GM23338 (cell line): ENCODE data around the gene KRTAP20-2. TPM values are rescaled to one million over a fixed set of nuclear protein-coding genes. Genes with fewer than 3 reads are reported as not detected.

Experiments used
- ATAC-seq: fragments of 200-7000 bp; cut with Tn5 transposase; 3 replicates; pipeline ENCODE4 v1.9.1; 2020
- DNase-seq: peaks from one replicate; pipeline ENCODE4 v3.0.0-alpha.2; 2015; ENCODE audit warnings: low spot score
- H2AFZ ChIP-seq: fragments of 200-600 bp; sonication (generic); 2 replicates; pipeline ENCODE4 v1.8.0; 2016; ENCODE audit warnings: antibody characterized with exemption, mild to moderate bottlenecking, moderate library complexity
- H3F3A ChIP-seq: fragments of 200-600 bp; sonication (generic); replicated peaks from 2 replicates; pipeline ENCODE4 v1.8.0; 2017; ENCODE audit warnings: antibody characterized with exemption, mixed run types, low read depth
- H3K27ac ChIP-seq: fragments of 200-600 bp; sonication (generic); 2 replicates; pipeline ENCODE4 v1.6.1; 2016; ENCODE audit warnings: low read depth
- H3K27me3 ChIP-seq: fragments of 200-600 bp; sonication (generic); 2 replicates; pipeline ENCODE4 v1.8.0; 2016; ENCODE audit warnings: mild to moderate bottlenecking, mixed run types, moderate library complexity; ENCODE audit not compliant: insufficient read depth
- H3K36me3 ChIP-seq: fragments of 200-600 bp; sonication (generic); 2 replicates; pipeline ENCODE4 v1.8.0; 2016; ENCODE audit warnings: mild to moderate bottlenecking; ENCODE audit not compliant: insufficient read depth
- H3K4me1 ChIP-seq: fragments of 200-600 bp; sonication (generic); 2 replicates; pipeline ENCODE4 v1.8.0; 2016; ENCODE audit warnings: mild to moderate bottlenecking, moderate library complexity; ENCODE audit not compliant: insufficient read depth
- H3K4me2 ChIP-seq: fragments of 200-600 bp; sonication (generic); 2 replicates; pipeline ENCODE4 v1.7.1; 2017; ENCODE audit warnings: mixed run types
- H3K4me3 ChIP-seq: fragments of 200-600 bp; sonication (generic); 2 replicates; pipeline ENCODE4 v1.6.1; 2016; ENCODE audit warnings: mixed run types
- H3K79me2 ChIP-seq: fragments of 200-600 bp; sonication (generic); replicated peaks from 2 replicates; pipeline ENCODE4 v1.8.0; 2017; ENCODE audit warnings: mild to moderate bottlenecking; ENCODE audit not compliant: insufficient read depth
- H3K9me2 ChIP-seq: fragments of 200-600 bp; sonication (generic); 2 replicates; pipeline ENCODE4 v1.8.0; 2017; ENCODE audit not compliant: insufficient read depth
- H4K20me1 ChIP-seq: fragments of 200-600 bp; sonication (generic); replicated peaks from 2 replicates; pipeline ENCODE4 v1.8.0; 2017; ENCODE audit warnings: mild to moderate bottlenecking; ENCODE audit not compliant: insufficient read depth
- H3K27ac Mint-ChIP-seq: 2 replicates; pipeline ENCODE4 v1.8.0; 2020; ENCODE audit warnings: inconsistent platforms, mild to moderate bottlenecking, moderate library complexity, mixed read lengths
- H3K27me3 Mint-ChIP-seq: 3 replicates; pipeline ENCODE4 v1.8.0; 2022; ENCODE audit warnings: low read depth, mild to moderate bottlenecking, moderate library complexity, mixed read lengths, inconsistent platforms; ENCODE audit not compliant: insufficient read depth, poor library complexity
- H3K36me3 Mint-ChIP-seq: 3 replicates; pipeline ENCODE4 v1.8.0; 2021; ENCODE audit warnings: low read depth, mild to moderate bottlenecking, inconsistent platforms, moderate library complexity, mixed read lengths
- H3K4me1 Mint-ChIP-seq: 3 replicates; pipeline ENCODE4 v1.8.0; 2020; ENCODE audit warnings: mild to moderate bottlenecking, inconsistent platforms, mixed read lengths
- H3K4me3 Mint-ChIP-seq: 3 replicates; pipeline ENCODE4 v1.8.0; 2021; ENCODE audit warnings: moderate library complexity, mild to moderate bottlenecking, inconsistent platforms, mixed read lengths
- H3K9me3 Mint-ChIP-seq: 3 replicates; pipeline ENCODE4 v1.8.0; 2020; ENCODE audit warnings: moderate library complexity, mild to moderate bottlenecking, inconsistent platforms, mixed read lengths
- CREB1 ChIP-seq: fragments of 250-450 bp; sonication (Bioruptor Pico); IDR thresholded peaks from 2 replicates; pipeline ENCODE4 v1.5.0; 2020; ENCODE audit warnings: low read depth, mild to moderate bottlenecking, moderate library complexity
- EZH2 ChIP-seq: fragments of 200-600 bp; sonication (generic); IDR thresholded peaks from one replicate; pipeline ENCODE4 v1.8.0; 2017; ENCODE audit warnings: antibody characterized with exemption, mild to moderate bottlenecking, low read depth; ENCODE audit not compliant: unreplicated experiment
- EZH2phosphoT487 ChIP-seq: fragments of 200-600 bp; sonication (generic); IDR thresholded peaks from one replicate; pipeline ENCODE4 v1.8.1; 2018; ENCODE audit warnings: antibody characterized with exemption; ENCODE audit not compliant: unreplicated experiment
- JUNB ChIP-seq: IDR thresholded peaks from one replicate; pipeline ENCODE4 v1.6.1; 2016; ENCODE audit warnings: antibody characterized with exemption; ENCODE audit not compliant: unreplicated experiment
- NANOG ChIP-seq: IDR thresholded peaks from 2 replicates; pipeline ENCODE4 v1.6.1; 2016; ENCODE audit warnings: antibody characterized with exemption, borderline replicate concordance
- POLR2AphosphoS5 ChIP-seq: IDR thresholded peaks from 2 replicates; pipeline ENCODE4 v1.6.1; 2016; ENCODE audit warnings: antibody characterized with exemption, low read depth
- ZNF331 ChIP-seq: fragments of 250-450 bp; sonication (Bioruptor Pico); IDR thresholded peaks from 2 replicates; pipeline ENCODE4 v1.5.0; 2020; ENCODE audit warnings: low read depth, mild to moderate bottlenecking, moderate library complexity
- polyA plus RNA-seq: library from polyadenylated mRNA; unstranded; fragments of >200 nt; fragmentation: Nextera tagmentation; extraction: Ambion mirVana; gene quantifications from 2 replicates; pipeline ENCODE4 v1.2.1, GENCODE V29; 2016
- total RNA-seq: library from RNA; depleted of rRNA; stranded (reverse); fragments of >200 nt; shearing (Covaris generic); gene quantifications from 2 replicates; pipeline ENCODE4 v1.2.3, GENCODE V29; 2014
- TF ChIP-seq, protein P1 (sequence below): fragments of 250-450 bp; sonication (Bioruptor Pico); IDR thresholded peaks from 2 replicates; pipeline ENCODE4 v1.5.0; 2020; ENCODE audit warnings: mild to moderate bottlenecking, moderate library complexity
- TF ChIP-seq, protein P2 (sequence below): IDR thresholded peaks from 2 replicates; pipeline ENCODE4 v1.6.1; 2016; ENCODE audit warnings: antibody characterized with exemption

Gene KRTAP20-2
- total and polyA plus RNA-seq, 2 experiments from 2014 or later, result not detected

DNA sequence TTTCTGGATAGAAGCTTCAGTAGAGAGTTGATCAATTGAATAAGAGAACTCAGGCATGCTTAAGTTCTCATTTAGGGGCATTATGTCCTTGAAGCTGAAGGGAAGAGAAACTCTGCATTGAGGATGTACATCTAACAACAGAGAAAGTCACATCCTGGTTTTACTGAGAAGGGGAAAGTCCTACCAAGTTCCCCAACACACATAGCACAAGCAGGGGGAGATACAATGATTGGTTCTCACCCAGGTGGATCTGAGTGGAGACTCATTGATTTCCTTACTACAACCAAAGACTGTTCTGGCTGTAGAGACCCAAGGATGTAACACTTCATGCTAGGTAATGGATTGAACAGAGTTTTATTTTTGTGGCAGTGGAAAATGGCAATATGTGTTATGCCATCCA is 19.8 kb upstream of the KRTAP20-2 start:
- H3K9me3 Mint-ChIP-seq, result peaks cover 7% of the 10 kb centered on the region; the same call in 2 of the 3 replicates
- H3K27me3 ChIP-seq, result no peaks in the 10 kb centered on the region
- no peaks in the 10 kb centered on the region for H3K4me1 Mint-ChIP-seq
- H3K27me3 Mint-ChIP-seq, result no peaks in the 10 kb centered on the region
- H3K27ac ChIP-seq, result no peak overlapping the region
- no peak for ATAC-seq
- H3K4me2 ChIP-seq, result no peak overlapping the region
- H3K36me3 Mint-ChIP-seq, result no peaks in the 10 kb centered on the region
- no peaks in the 10 kb centered on the region for H3K36me3 ChIP-seq
- H3K4me3 Mint-ChIP-seq, result no peak overlapping the region
- no peak for DNase-seq
- no peak overlapping the region for H3K4me3 ChIP-seq
- H3K4me1 ChIP-seq, result no peaks in the 10 kb centered on the region
- TF ChIP-seq EZH2, result no peak
- TF ChIP-seq, protein P1, sequence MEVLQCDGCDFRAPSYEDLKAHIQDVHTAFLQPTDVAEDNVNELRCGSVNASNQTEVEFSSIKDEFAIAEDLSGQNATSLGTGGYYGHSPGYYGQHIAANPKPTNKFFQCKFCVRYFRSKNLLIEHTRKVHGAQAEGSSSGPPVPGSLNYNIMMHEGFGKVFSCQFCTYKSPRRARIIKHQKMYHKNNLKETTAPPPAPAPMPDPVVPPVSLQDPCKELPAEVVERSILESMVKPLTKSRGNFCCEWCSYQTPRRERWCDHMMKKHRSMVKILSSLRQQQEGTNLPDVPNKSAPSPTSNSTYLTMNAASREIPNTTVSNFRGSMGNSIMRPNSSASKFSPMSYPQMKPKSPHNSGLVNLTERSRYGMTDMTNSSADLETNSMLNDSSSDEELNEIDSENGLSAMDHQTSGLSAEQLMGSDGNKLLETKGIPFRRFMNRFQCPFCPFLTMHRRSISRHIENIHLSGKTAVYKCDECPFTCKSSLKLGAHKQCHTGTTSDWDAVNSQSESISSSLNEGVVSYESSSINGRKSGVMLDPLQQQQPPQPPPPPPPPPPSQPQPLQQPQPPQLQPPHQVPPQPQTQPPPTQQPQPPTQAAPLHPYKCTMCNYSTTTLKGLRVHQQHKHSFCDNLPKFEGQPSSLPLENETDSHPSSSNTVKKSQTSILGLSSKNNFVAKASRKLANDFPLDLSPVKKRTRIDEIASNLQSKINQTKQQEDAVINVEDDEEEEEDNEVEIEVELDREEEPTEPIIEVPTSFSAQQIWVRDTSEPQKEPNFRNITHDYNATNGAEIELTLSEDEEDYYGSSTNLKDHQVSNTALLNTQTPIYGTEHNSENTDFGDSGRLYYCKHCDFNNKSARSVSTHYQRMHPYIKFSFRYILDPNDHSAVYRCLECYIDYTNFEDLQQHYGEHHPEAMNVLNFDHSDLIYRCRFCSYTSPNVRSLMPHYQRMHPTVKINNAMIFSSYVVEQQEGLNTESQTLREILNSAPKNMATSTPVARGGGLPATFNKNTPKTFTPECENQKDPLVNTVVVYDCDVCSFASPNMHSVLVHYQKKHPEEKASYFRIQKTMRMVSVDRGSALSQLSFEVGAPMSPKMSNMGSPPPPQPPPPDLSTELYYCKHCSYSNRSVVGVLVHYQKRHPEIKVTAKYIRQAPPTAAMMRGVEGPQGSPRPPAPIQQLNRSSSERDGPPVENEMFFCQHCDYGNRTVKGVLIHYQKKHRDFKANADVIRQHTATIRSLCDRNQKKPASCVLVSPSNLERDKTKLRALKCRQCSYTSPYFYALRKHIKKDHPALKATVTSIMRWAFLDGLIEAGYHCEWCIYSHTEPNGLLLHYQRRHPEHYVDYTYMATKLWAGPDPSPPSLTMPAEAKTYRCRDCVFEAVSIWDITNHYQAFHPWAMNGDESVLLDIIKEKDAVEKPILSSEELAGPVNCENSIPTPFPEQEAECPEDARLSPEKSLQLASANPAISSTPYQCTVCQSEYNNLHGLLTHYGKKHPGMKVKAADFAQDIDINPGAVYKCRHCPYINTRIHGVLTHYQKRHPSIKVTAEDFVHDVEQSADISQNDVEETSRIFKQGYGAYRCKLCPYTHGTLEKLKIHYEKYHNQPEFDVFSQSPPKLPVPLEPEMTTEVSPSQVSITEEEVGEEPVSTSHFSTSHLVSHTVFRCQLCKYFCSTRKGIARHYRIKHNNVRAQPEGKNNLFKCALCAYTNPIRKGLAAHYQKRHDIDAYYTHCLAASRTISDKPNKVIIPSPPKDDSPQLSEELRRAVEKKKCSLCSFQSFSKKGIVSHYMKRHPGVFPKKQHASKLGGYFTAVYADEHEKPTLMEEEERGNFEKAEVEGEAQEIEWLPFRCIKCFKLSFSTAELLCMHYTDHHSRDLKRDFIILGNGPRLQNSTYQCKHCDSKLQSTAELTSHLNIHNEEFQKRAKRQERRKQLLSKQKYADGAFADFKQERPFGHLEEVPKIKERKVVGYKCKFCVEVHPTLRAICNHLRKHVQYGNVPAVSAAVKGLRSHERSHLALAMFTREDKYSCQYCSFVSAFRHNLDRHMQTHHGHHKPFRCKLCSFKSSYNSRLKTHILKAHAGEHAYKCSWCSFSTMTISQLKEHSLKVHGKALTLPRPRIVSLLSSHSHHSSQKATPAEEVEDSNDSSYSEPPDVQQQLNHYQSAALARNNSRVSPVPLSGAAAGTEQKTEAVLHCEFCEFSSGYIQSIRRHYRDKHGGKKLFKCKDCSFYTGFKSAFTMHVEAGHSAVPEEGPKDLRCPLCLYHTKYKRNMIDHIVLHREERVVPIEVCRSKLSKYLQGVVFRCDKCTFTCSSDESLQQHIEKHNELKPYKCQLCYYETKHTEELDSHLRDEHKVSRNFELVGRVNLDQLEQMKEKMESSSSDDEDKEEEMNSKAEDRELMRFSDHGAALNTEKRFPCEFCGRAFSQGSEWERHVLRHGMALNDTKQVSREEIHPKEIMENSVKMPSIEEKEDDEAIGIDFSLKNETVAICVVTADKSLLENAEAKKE (CRISPR knock-in tag), result no peak
- TF ChIP-seq EZH2phosphoT487, result no peak
- no peak for TF ChIP-seq JUNB
- H2AFZ ChIP-seq, result no peak overlapping the region
- H3K9me2 ChIP-seq, result no peaks in the 10 kb centered on the region
- H3K27ac Mint-ChIP-seq, result no peak overlapping the region
- no peaks in the 10 kb centered on the region for H3K79me2 ChIP-seq
- no peaks in the 10 kb centered on the region for H4K20me1 ChIP-seq
- no peaks in the 10 kb centered on the region for H3F3A ChIP-seq

DNA sequence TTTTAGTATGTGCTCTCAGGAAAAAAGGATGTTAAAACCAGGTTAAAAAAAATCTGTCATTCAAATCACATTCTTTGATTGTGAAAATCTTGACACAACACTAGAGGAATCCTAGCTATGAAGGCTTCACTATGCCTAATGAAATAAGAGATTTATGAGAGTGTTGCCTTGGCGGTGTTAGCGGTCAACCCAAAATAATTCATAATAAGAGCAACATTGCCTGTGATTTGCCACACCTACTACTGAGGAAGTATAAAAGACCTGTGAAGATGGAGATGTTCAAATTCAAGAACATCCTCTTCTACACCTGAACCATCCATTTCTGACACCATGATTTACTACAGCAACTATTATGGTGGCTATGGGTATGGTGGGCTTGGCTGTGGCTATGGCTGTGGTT is 18.9 kb upstream of the KRTAP20-2 start, which contains the start of gene KRTAP20-1:
Gene KRTAP20-1 (plus strand): TSS at position 301 of the 400 bp plus-strand sequence. CDS start 30 bp downstream, at position 331.
- Histone ChIP-seq H3K79me2 (no peaks in the 10 kb centered on the region), H3F3A (no peaks in the 10 kb centered on the region), H3K36me3 (no peaks in the 10 kb centered on the region), H4K20me1 (no peaks in the 10 kb centered on the region), H3K4me1 (no peaks in the 10 kb centered on the region), H3K4me3 (no peak within 1 kb of the TSS), H2AFZ (no peak within 1 kb of the TSS), H3K27me3 (no peaks in the 10 kb centered on the region), H3K4me2 (no peak within 1 kb of the TSS), H3K27ac (no peak within 1 kb of the TSS), H3K9me2 (no peaks in the 10 kb centered on the region)
- Mint-ChIP-seq H3K27ac (no peak within 1 kb of the TSS), H3K9me3 (peaks cover 3% of the 10 kb centered on the region; the same call in 1 of the 3 replicates), H3K27me3 (no peaks in the 10 kb centered on the region), H3K4me3 (no peak within 1 kb of the TSS), H3K4me1 (no peaks in the 10 kb centered on the region), H3K36me3 (no peaks in the 10 kb centered on the region)
- DNase-seq (no peak), ATAC-seq (no peak)
- TF ChIP-seq EZH2phosphoT487 (no peak), ZNF331 (CRISPR knock-in tag) (no peak), JUNB (no peak), CREB1 (no peak), NANOG (no peak), EZH2 (no peak), POLR2AphosphoS5 (no peak)
- TF ChIP-seq, protein P2, sequence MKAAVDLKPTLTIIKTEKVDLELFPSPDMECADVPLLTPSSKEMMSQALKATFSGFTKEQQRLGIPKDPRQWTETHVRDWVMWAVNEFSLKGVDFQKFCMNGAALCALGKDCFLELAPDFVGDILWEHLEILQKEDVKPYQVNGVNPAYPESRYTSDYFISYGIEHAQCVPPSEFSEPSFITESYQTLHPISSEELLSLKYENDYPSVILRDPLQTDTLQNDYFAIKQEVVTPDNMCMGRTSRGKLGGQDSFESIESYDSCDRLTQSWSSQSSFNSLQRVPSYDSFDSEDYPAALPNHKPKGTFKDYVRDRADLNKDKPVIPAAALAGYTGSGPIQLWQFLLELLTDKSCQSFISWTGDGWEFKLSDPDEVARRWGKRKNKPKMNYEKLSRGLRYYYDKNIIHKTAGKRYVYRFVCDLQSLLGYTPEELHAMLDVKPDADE, result no peak
